Astrocyte of the cerebellum (primary cell): ENCODE data around the gene TRAPPC6A.

Experiments
- DNase-seq: peaks from one replicate; pipeline ENCODE4 v3.0.0-alpha.2; 2011; ENCODE audit warnings: low read depth
- H3K4me3 ChIP-seq: 2 replicates; pipeline ENCODE4 v1.5.1; 2011; ENCODE audit warnings: mild to moderate bottlenecking, low read depth, low read length, moderate library complexity
- in situ Hi-C: cut with HindIII; loops from 2 replicates; pipeline ENCODE4 v1.10.0; 2017; ENCODE audit warnings: low sequenced_read_pairs
- TF ChIP-seq, protein P1 (sequence below): IDR thresholded peaks from 2 replicates; pipeline ENCODE4 v1.5.1; 2012; ENCODE audit warnings: low read length, low read depth, moderate library complexity, mild to moderate bottlenecking; ENCODE audit errors: missing control alignments

Gene TRAPPC6A

DNA sequence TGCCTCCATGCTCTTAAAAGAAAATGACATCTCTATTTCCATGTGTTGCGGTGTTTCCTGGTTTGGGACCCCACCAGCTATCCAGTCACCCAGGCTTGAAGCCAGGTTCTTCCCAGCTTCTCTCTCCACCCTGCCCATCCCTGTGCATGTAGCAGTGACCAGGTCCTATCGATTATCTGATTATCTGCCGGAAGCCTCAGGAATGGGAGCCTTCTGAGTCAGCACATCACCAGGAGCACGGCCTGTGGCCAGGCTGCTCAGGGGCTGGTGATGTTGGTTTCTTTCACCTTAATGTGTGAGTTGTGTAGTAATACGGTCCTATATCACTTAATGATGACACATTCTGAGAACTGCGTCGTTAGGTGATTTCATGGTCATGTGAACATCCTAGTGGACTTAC lies 51.4 kb downstream of the TRAPPC6A start:
- H3K4me3 ChIP-seq = no peak overlapping the region
- TF ChIP-seq, protein P1, sequence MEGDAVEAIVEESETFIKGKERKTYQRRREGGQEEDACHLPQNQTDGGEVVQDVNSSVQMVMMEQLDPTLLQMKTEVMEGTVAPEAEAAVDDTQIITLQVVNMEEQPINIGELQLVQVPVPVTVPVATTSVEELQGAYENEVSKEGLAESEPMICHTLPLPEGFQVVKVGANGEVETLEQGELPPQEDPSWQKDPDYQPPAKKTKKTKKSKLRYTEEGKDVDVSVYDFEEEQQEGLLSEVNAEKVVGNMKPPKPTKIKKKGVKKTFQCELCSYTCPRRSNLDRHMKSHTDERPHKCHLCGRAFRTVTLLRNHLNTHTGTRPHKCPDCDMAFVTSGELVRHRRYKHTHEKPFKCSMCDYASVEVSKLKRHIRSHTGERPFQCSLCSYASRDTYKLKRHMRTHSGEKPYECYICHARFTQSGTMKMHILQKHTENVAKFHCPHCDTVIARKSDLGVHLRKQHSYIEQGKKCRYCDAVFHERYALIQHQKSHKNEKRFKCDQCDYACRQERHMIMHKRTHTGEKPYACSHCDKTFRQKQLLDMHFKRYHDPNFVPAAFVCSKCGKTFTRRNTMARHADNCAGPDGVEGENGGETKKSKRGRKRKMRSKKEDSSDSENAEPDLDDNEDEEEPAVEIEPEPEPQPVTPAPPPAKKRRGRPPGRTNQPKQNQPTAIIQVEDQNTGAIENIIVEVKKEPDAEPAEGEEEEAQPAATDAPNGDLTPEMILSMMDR = no peak
- DNase-seq = no peak
- in situ Hi-C loops = no loop called here

GRCh38 chr19:45125975-45126493 lies 52.0 kb downstream of the TRAPPC6A start:
- TF ChIP-seq, protein P1 = peak; percentile 80
- DNase-seq = peak; percentile 16
- no peak overlapping the region for H3K4me3 ChIP-seq
- in situ Hi-C loops = no loop called here

DNA sequence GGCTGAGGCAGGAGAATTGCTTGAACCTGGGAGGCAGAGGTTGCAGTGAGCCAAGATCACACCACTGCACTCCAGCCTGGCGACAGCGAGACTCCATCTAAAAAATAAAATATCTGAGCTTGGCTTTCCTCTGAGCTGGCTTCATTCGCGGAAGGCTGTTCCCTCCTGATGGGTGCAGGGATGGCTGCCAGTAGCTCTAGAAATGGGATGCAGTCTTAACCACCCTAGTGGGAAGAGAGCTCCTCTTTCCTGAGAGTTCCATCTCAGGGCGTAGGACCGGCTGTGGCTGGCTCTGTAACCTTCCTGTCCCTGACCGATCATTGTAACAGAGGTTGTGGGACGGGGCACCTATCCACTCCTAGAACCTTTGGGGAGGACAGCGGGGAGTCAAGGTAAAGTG lies 52.7 kb downstream of the TRAPPC6A start:
- TF ChIP-seq, protein P1 = no peak
- in situ Hi-C loops = no loop called here
- no peak for DNase-seq
- H3K4me3 ChIP-seq = no peak overlapping the region

DNA sequence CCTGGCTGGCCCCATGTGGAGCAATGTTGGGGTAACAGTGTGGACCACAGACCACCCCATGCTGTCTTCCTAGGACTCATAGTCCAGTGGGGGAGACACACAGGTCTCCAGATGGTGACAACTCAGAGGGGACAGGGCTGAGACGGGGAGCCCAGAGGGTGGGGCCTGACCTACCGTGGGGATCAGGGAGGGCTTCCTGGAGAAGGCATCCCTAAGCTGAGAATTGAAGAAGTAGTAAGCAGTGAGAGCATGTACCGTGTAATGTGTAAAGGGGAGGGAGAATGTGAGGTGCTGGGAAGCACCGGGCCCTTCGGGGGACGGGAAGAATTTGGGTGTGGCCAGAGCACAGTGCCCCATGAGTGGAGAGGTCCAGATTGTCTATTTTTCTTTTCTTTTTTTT lies 54.0 kb downstream of the TRAPPC6A start:
- H3K4me3 ChIP-seq = no peak overlapping the region
- in situ Hi-C loops = loop anchor here (25.0 kb wide), 1 partner anchor 113 kb away; the partner anchor contains the start of gene EXOC3L2
- no peak for DNase-seq
- TF ChIP-seq, protein P1 = no peak

- TF ChIP-seq, protein P1 = no peak
- H3K4me3 ChIP-seq = no peak overlapping the region
- in situ Hi-C loops = loop anchor here (25.0 kb wide), 1 partner anchor 114 kb away; the partner anchor contains the start of gene EXOC3L2
- DNase-seq = no peak
These were observed 54.6 kb downstream of the TRAPPC6A start for GRCh38 chr19:45123440-45123850.

DNA sequence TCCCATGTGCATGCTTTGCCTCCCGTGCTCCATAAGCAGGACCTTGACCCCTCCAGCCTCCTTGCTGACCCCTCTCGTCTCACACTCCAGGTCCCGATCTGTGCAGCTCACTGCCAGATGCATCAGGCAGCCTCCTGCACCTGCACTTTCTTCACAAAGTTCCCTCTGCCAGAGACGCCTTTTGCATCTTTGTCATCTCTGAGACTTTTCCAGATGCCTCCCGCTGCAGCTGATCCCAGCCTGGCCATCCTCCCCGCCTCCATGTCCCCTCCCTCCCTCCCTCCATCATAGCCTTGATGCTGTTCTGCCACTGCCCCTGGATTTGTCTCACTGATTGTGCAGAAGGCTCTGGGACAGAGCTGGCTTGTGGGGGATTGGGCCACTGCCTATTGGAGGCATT lies 55.2 kb downstream of the TRAPPC6A start:
- TF ChIP-seq, protein P1 = no peak
- H3K4me3 ChIP-seq = no peak overlapping the region
- in situ Hi-C loops = loop anchor here (25.0 kb wide), 1 partner anchor 114 kb away; the partner anchor contains the start of gene EXOC3L2
- no peak for DNase-seq
